GM19025 (cell line): ENCODE results near the gene ALKBH5.

ENCODE experiments used
- ATAC-seq: cut with Tn5 transposase; IDR thresholded peaks from one replicate; pipeline ENCODE4 v1.9.1; 2021; ENCODE audit warnings: mild to moderate bottlenecking, low read depth, moderate library complexity; ENCODE audit not compliant: unreplicated experiment

Gene ALKBH5

DNA sequence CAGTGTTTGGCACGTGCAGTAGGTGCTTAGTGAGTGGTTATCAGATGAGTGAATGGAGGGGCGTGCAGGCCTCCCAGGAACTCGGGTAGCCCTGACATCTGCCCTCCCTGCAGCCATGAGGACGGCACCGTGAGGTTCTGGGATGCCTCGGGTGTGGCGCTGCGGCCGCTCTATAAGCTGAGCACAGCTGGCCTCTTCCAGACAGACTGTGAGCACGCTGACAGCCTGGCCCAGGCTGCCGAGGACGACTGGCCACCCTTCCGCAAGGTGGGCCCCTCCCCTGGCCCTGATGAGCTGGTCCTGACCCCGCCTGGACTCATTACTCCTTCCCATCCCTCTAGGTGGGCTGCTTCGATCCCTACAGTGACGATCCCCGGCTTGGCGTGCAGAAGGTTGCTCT, 52.9 kb downstream of the ALKBH5 start:
- ATAC-seq = no peak

DNA sequence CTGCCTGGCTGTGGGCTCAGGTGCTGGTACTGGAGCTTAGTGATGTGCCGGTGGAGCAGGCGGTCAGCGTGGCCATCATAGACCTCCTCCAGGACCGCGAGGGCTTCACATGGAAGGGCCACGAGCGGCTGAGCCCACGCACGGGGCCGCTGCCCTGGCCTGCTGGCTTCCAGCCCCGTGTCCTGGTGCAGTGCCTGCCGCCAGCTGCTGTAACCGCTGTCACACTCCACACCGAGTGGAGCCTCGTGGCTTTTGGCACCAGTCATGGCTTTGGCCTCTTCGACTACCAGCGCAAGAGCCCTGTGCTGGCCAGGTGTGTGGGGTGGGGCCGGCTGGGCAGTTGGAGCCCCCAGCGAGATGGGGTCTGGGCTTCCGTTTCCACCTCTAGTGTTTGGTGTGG, 53.8 kb downstream of the ALKBH5 start:
- ATAC-seq = no peak

GRCh38 chr17:18238299-18238698, 54.7 kb downstream of the ALKBH5 start:
- no peak for ATAC-seq

- no peak for ATAC-seq
Measured at GRCh38 chr17:18240449-18240848, 56.8 kb downstream of the ALKBH5 start.

DNA sequence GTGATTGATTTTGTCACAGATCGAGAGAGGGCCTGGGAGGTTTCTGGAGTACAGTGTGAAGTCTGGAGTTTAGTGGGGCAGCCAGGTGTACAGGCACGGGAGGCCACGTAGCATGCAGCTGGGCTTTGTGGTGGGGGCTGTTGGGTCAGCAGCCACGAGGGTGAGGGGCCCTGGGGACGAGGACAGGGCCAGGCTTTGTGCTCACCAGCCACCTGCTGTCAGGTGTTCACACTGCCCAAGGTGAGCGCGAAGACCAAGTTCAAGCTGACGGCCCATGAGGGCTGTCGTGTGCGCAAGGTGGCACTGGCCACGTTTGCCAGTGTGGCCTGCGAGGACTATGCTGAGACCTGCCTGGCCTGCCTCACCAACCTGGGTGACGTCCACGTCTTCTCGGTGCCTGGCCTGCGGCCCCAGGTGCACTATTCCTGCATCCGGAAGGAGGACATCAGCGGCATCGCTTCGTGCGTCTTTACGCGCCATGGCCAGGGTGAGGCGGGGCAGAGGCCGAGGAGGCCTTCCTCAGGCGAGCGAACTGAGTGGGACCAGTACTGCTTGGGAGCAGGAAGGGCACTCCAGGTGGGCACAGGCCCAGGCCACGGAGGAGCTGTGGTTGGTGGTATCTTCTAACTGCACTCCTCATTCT, 57.7 kb downstream of the ALKBH5 start:
- no peak for ATAC-seq

DNA sequence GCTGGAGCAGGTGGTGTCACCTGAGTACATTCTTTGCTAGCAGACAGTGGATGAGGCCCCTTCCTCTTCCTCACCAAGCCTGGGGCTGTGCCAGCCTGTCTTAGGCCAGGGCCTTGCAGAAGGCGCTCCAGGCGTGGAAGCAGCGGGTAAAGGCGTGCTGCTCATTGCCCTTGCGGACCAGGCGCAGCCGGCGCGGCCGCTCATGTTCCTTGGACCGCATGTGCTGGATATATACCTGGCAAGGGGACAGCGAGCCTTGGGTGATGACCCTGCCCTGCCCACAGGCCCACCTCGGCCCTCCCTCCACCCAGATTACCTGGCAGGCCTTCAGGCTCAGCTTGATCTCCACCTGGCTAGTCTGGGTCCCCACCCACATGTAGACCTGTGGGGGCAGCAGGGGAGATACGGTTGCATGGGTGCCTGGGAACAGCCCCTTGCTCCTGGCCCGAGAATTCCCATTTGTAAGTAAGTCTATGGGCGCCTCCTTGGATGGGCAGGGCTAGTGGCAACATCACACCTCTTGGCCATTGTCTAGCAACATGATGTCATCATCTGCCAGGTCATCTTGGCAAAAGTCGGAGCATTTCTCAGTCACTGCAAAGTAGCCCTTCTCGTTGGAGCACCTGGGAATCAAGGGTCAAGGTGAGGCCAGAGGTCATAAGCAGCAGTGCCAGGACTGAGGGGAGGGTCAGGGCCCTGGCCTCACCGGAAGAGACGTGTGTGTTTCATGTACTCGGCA, 61.6 kb downstream of the ALKBH5 start:
- no peak for ATAC-seq

DNA sequence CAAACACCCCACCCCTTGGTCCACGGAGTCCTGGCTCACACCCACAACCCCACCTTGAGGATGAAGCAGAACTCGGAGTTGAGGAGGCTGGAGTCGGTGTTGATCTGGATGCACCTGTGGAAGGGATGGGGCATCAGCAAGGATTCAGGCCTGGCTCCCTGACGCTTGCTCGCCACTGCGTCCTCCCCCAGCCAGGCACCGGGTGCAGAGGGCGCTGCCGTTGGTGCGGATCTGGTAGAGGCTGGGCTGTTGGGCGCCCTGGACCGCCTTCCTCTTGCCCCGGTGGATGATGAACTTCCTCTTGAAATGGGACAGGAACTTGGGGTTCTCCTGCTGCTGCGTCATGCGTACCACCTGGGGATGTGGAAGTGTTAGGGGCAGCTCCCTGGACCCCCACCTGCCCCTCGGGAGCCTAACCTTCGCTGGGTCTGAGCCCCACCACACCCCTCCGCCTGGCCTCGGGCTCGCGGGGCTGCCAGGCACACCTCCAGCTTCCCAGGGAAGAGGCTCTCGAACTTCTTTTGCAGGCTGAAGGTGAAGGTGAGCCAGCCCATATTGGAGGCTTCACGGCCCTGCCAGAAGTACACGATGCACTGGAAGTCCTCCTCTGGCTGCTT, 62.6 kb downstream of the ALKBH5 start:
- no peak for ATAC-seq

- no peak for ATAC-seq
Measured at GRCh38 chr17:18246880-18247612, 63.4 kb downstream of the ALKBH5 start.

DNA sequence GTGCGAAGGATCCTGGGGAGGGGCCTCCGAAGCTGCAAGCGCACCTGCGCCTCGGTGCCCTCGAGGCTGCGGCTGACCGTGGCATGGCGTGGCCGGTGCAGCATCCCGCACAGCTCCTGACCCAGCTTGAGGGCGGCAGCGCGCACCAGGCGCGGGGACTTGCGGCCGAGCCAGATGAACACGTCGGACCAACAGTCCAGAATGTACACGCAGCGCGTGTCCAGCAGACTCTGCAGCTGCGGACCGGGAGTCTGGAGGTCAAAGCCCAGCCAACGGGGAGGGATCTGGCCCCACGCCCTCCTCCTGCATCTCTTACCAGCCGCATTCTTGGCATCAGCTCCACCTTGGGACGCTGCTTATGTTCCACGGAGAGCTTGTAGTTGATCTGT, 64.0 kb downstream of the ALKBH5 start:
- no peak for ATAC-seq

DNA sequence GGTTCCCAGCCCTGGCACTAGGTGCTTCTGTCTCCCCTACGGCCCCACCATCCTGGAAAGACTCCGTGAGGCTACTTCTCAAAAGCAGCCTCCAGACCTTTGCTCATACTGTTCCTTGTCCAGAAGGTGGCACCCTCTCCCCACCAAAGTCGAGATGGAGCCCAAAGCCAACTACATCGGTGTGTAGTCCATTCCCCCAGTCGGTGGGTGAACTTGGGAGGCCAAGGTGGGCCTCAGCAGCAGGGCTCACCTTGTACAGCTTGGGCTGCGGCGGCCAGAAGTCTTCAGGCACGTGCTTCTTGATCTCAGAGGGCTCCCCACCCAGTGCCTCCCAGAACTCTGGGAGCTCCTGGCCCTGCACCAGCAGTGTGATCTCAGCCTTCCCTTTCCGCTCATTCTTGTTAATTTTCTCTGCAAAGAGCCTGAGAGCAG, 64.7 kb downstream of the ALKBH5 start:
- ATAC-seq = no peak

DNA sequence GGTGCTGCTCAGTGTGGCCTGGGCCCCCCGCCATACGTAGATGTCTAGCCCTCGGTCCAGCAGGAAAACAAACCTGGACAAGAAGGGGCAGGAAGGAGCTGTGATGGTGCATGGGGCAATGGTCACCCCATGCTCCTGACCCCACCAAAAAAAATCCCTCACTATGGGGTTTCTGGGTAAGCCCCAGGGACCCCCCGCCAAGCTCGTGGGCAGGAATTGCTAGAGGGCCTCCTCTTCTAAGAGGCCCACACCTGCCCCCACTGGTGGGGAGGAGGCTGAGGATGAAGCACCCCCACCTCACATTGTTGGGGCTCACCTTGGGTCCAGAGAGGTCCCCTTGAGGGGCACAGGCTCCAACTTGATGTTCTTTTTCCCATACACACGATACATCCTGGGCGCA, 65.2 kb downstream of the ALKBH5 start:
- ATAC-seq = no peak

GRCh38 chr17:18250259-18250658, 66.6 kb downstream of the ALKBH5 start:
- ATAC-seq = no peak

GRCh38 chr17:18250708-18251107, 67.1 kb downstream of the ALKBH5 start:
- ATAC-seq = no peak

DNA sequence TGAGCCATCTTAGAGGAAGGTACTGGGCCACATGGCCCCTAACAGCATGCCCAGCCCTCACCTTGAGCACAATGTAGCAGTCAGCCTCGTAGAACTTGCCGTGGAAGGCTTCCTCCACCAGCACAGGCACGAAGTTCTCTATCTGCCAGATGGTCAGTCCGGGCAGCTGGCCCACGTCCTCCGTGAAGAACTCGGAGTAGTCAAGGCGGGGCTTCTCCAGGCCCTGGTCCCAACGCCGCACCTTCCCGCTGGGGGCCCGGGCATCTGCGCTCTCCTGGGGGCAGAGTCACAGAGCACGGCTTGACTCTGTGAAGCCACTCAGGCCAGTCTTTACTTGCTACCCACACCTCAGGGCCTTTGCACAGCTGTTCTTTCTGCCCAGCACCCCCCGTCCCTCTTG, 67.6 kb downstream of the ALKBH5 start:
- ATAC-seq = no peak

DNA sequence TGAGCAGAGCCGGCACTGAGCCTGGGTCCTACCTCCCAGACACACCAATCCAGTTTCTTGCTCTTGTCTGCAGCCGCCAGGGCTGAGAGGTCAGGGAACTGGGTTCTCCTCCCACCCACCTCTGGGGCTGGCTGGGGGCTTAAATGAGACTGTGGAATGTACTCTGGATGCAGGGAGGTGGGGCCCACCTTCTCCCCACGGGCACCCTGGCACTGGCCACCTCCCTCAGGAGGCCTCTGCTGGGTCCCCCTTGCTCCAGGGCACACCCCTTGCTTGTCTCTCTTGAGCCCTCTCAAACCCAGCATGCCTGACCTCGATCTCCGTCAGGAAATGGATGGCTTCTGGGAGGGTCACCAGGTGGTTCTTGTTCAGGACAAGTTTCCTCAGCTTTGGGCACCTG, 68.5 kb downstream of the ALKBH5 start:
- ATAC-seq = no peak

GRCh38 chr17:18253187-18253884, 69.7 kb downstream of the ALKBH5 start:
- ATAC-seq = no peak

- ATAC-seq = no peak
Measured at GRCh38 chr17:18253947-18254821, 70.6 kb downstream of the ALKBH5 start.

DNA sequence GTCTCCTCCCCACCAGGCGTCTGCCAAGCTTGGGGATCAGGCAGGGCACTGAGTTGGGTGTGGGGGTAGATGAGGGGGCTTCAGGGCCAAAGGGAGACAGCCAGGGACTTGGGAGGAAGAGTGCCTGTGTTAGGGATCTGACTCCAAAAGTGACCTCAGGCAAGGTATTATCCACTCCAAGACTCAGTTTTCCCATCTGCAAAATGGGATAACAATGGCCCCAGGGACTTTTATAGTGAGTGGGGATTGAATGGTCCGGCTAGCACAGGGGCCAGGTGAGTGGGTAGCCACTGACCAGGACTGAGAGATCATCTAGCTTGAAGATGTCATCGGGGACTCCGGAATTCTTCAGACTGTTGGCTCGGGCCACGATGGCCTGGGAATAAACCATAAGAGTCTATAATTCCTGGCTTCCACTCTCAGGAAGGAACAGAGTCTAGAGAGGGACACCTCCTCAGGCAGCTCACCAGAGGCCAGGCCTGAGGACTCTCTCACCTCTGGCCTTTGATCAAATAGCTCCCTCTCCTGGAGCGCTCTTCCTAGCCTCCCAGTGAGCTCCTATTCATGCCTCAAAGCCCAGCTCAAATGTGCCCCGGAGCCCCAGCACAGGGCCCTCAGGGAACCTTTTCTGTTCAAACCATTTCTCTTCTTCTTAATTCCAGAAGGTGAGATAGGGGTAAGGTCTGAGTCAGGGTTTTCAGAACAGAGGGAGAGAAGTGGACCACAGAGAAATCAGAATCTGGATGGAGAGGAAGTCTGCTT, 71.4 kb downstream of the ALKBH5 start:
- no peak for ATAC-seq

DNA sequence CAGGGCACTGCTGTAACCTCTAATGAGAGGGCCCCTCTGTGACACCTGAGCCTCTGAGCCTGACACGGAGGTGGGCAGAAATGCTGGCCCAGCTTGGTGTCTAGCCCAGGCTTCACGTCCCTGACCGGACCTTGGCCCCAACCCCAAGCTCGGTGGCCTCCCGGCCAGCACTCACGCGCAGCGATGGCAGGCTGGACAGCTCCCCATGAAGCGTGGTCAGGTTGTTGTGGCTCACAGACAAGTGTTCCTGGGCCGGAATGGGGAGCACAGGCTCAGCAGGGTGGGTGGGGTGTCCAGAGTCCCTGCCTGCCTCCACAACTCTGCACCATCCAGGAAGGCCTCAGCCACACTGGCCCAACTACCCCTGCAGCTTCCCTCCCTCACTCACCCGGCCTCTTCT, 72.7 kb downstream of the ALKBH5 start:
- no peak for ATAC-seq
